GM19397 (cell line): ENCODE results near the gene TMEM231.
"Not testable (repeated sequence)": the region's sequence is repeated elsewhere in the genome, so short reads cannot be mapped to it uniquely, and the experiment has no call there.

Experiments used
- ATAC-seq: cut with Tn5 transposase; IDR thresholded peaks from one replicate; pipeline ENCODE4 v1.9.1; 2021; ENCODE audit warnings: mild to moderate bottlenecking, moderate library complexity; ENCODE audit not compliant: unreplicated experiment

TMEM231 gene

GRCh38 chr16:75555707-75556430, at the start of gene TMEM231:
Gene TMEM231, minus strand, starts transcription at chr16:75556252. Its CDS starts 43 bp downstream, at chr16:75556209.
- peak; percentile 97 for ATAC-seq

- ATAC-seq = no peak
These were observed 47.2 kb upstream of the TMEM231 start for GRCh38 chr16:75603241-75603640.

- ATAC-seq = no peak
These were observed 43.6 kb upstream of the TMEM231 start for GRCh38 chr16:75599452-75600277.

- ATAC-seq = no peak
These were observed 38.1 kb upstream of the TMEM231 start for GRCh38 chr16:75593825-75594820.

GRCh38 chr16:75593308-75593707, 37.3 kb upstream of the TMEM231 start:
- no peak for ATAC-seq

- ATAC-seq = not testable (repeated sequence)
These were observed 35.9 kb upstream of the TMEM231 start for GRCh38 chr16:75591927-75592326.

- ATAC-seq = no peak
These were observed 35.1 kb upstream of the TMEM231 start for GRCh38 chr16:75590920-75591843.

GRCh38 chr16:75589306-75589705, 33.3 kb upstream of the TMEM231 start:
- no peak for ATAC-seq

- ATAC-seq = no peak
These were observed 32.7 kb upstream of the TMEM231 start for GRCh38 chr16:75588716-75589115.

- peak; percentile 52 for ATAC-seq
These were observed 28.1 kb upstream of the TMEM231 start for GRCh38 chr16:75584108-75584507.

GRCh38 chr16:75579281-75579834, 23.3 kb upstream of the TMEM231 start:
- no peak for ATAC-seq

GRCh38 chr16:75578725-75579124, 22.7 kb upstream of the TMEM231 start:
- ATAC-seq = no peak

- ATAC-seq = no peak
These were observed 22.2 kb upstream of the TMEM231 start for GRCh38 chr16:75578212-75578611.

GRCh38 chr16:75576384-75576811, 20.3 kb upstream of the TMEM231 start:
- ATAC-seq = no peak

- no peak for ATAC-seq
These were observed 19.9 kb upstream of the TMEM231 start for GRCh38 chr16:75575958-75576357.

GRCh38 chr16:75573955-75574354, 17.9 kb upstream of the TMEM231 start:
- no peak for ATAC-seq

- no peak for ATAC-seq
These were observed 17.0 kb upstream of the TMEM231 start for GRCh38 chr16:75572864-75573542.

- ATAC-seq = no peak
These were observed 14.5 kb upstream of the TMEM231 start for GRCh38 chr16:75570396-75571065.
